ENCODE measurements around the gene SLC17A7. TPM values are rescaled to one million over a fixed set of nuclear protein-coding genes. Genes with fewer than 3 reads are reported as not detected.

The SLC17A7 gene
- total and polyA plus RNA-seq, 9 of the 15 experiments (the other 6 are each of a cell fraction or from before 2014, with no cell fraction given), result 1.1 to 15.7 (median 2.4) TPM

DNA sequence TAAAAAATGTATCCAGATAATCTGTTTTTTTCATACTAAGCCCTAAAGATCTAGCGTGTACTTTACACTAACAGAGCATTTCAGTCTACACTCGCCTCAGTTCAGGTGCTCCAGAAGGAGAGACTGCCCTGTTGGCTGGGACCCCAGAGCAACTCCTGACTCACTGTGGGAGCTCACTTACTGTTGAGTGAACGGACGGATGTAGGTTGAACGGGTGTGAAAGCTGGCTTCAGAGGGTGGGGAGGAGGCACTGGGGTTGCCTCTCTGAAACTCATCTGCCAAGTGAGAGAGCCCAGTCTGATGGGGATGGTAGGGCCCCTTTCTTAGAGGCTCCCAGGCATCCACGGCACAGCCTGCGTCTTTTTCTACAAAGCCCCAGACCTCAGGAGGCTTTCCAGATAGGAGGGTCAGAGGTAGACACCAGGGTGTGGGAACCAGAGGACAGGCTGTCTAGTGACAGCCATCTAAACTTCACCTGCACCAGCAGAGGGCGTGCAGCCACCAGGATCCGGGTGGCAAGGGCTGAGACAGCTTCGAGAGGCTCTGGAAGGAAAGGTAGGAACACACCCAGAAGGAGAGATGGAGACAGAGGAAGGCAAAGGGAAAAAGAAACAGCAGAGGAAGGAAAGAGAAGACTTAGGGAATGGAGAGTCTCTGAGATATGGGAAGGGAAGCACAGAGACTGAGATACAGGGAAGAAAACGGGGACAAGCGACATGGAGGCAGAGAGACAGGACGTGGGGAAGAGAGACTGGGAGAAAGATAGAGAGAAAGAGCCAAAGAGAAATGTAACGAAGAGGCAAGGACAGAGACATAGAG lies 49.5 kb downstream of the SLC17A7 start (continued):
- TF ChIP-seq, protein P1, sequence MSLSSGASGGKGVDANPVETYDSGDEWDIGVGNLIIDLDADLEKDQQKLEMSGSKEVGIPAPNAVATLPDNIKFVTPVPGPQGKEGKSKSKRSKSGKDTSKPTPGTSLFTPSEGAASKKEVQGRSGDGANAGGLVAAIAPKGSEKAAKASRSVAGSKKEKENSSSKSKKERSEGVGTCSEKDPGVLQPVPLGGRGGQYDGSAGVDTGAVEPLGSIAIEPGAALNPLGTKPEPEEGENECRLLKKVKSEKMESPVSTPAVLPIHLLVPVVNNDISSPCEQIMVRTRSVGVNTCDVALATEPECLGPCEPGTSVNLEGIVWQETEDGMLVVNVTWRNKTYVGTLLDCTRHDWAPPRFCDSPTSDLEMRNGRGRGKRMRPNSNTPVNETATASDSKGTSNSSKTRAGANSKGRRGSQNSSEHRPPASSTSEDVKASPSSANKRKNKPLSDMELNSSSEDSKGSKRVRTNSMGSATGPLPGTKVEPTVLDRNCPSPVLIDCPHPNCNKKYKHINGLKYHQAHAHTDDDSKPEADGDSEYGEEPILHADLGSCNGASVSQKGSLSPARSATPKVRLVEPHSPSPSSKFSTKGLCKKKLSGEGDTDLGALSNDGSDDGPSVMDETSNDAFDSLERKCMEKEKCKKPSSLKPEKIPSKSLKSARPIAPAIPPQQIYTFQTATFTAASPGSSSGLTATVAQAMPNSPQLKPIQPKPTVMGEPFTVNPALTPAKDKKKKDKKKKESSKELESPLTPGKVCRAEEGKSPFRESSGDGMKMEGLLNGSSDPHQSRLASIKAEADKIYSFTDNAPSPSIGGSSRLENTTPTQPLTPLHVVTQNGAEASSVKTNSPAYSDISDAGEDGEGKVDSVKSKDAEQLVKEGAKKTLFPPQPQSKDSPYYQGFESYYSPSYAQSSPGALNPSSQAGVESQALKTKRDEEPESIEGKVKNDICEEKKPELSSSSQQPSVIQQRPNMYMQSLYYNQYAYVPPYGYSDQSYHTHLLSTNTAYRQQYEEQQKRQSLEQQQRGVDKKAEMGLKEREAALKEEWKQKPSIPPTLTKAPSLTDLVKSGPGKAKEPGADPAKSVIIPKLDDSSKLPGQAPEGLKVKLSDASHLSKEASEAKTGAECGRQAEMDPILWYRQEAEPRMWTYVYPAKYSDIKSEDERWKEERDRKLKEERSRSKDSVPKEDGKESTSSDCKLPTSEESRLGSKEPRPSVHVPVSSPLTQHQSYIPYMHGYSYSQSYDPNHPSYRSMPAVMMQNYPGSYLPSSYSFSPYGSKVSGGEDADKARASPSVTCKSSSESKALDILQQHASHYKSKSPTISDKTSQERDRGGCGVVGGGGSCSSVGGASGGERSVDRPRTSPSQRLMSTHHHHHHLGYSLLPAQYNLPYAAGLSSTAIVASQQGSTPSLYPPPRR (CRISPR knock-in tag; IDR thresholded peaks at IDR 0.05; ENCODE audit: borderline replicate concordance), result no peak
- TF ChIP-seq, protein P2, sequence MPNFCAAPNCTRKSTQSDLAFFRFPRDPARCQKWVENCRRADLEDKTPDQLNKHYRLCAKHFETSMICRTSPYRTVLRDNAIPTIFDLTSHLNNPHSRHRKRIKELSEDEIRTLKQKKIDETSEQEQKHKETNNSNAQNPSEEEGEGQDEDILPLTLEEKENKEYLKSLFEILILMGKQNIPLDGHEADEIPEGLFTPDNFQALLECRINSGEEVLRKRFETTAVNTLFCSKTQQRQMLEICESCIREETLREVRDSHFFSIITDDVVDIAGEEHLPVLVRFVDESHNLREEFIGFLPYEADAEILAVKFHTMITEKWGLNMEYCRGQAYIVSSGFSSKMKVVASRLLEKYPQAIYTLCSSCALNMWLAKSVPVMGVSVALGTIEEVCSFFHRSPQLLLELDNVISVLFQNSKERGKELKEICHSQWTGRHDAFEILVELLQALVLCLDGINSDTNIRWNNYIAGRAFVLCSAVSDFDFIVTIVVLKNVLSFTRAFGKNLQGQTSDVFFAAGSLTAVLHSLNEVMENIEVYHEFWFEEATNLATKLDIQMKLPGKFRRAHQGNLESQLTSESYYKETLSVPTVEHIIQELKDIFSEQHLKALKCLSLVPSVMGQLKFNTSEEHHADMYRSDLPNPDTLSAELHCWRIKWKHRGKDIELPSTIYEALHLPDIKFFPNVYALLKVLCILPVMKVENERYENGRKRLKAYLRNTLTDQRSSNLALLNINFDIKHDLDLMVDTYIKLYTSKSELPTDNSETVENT (CRISPR knock-in tag; IDR thresholded peaks at IDR 0.05), result 0 out of 2 replicates have a peak, but pooled peaks have one; percentile 44
- TF ChIP-seq DPF2 (IDR thresholded peaks at IDR 0.05) (peak; percentile 54; the same call in 1 of the 2 replicates), CREM (IDR thresholded peaks at IDR 0.05; ENCODE audit: low read depth) (peak; percentile 44; the same call in 1 of the 2 replicates), IRF2 (CRISPR knock-in tag; IDR thresholded peaks at IDR 0.05) (no peak), ZNF12 (CRISPR knock-in tag; IDR thresholded peaks at IDR 0.05) (no peak), STAG1 (CRISPR knock-in tag; IDR thresholded peaks at IDR 0.05; ENCODE audit: borderline replicate concordance) (peak; percentile 69; the same call in 1 of the 2 replicates), HNRNPLL (IDR thresholded peaks at IDR 0.05; ENCODE audit: low read depth, low read length, poor library complexity, severe bottlenecking) (no peak), SETDB1 (IDR thresholded peaks at IDR 0.05; ENCODE audit: low read length) (no peak), FOXA1 (IDR thresholded peaks at IDR 0.05; ENCODE audit: borderline replicate concordance) (no peak)
- TF ChIP-seq, protein P3, sequence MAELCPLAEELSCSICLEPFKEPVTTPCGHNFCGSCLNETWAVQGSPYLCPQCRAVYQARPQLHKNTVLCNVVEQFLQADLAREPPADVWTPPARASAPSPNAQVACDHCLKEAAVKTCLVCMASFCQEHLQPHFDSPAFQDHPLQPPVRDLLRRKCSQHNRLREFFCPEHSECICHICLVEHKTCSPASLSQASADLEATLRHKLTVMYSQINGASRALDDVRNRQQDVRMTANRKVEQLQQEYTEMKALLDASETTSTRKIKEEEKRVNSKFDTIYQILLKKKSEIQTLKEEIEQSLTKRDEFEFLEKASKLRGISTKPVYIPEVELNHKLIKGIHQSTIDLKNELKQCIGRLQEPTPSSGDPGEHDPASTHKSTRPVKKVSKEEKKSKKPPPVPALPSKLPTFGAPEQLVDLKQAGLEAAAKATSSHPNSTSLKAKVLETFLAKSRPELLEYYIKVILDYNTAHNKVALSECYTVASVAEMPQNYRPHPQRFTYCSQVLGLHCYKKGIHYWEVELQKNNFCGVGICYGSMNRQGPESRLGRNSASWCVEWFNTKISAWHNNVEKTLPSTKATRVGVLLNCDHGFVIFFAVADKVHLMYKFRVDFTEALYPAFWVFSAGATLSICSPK (IDR thresholded peaks at IDR 0.05; ENCODE audit: borderline replicate concordance), result 0 out of 2 replicates have a peak, but pooled peaks have one; percentile 86
- TF ChIP-seq, protein P4, sequence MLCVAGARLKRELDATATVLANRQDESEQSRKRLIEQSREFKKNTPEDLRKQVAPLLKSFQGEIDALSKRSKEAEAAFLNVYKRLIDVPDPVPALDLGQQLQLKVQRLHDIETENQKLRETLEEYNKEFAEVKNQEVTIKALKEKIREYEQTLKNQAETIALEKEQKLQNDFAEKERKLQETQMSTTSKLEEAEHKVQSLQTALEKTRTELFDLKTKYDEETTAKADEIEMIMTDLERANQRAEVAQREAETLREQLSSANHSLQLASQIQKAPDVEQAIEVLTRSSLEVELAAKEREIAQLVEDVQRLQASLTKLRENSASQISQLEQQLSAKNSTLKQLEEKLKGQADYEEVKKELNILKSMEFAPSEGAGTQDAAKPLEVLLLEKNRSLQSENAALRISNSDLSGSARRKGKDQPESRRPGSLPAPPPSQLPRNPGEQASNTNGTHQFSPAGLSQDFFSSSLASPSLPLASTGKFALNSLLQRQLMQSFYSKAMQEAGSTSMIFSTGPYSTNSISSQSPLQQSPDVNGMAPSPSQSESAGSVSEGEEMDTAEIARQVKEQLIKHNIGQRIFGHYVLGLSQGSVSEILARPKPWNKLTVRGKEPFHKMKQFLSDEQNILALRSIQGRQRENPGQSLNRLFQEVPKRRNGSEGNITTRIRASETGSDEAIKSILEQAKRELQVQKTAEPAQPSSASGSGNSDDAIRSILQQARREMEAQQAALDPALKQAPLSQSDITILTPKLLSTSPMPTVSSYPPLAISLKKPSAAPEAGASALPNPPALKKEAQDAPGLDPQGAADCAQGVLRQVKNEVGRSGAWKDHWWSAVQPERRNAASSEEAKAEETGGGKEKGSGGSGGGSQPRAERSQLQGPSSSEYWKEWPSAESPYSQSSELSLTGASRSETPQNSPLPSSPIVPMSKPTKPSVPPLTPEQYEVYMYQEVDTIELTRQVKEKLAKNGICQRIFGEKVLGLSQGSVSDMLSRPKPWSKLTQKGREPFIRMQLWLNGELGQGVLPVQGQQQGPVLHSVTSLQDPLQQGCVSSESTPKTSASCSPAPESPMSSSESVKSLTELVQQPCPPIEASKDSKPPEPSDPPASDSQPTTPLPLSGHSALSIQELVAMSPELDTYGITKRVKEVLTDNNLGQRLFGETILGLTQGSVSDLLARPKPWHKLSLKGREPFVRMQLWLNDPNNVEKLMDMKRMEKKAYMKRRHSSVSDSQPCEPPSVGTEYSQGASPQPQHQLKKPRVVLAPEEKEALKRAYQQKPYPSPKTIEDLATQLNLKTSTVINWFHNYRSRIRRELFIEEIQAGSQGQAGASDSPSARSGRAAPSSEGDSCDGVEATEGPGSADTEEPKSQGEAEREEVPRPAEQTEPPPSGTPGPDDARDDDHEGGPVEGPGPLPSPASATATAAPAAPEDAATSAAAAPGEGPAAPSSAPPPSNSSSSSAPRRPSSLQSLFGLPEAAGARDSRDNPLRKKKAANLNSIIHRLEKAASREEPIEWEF (CRISPR knock-in tag; IDR thresholded peaks at IDR 0.05), result no peak
